Measurements from ENCODE around the gene DBNDD1.

Gene DBNDD1

GRCh38 chr16:90047714-90048346 is 28.6 kb upstream of the DBNDD1 start:
- Histone ChIP-seq H3K27ac (ENCODE audit: low read depth, low read length) (no peak overlapping the region), H3K36me3 (ENCODE audit: insufficient read depth, low read length) (peaks cover 13% of the 10 kb centered on the region), H3K27me3 (ENCODE audit: insufficient read depth, low read length) (no peaks in the 10 kb centered on the region), H3K9me3 (ENCODE audit: insufficient read depth, low read depth, low read length) (no peaks in the 10 kb centered on the region; the same call in 1 of the 2 replicates), H3K4me3 (ENCODE audit: low read length) (peak overlapping the region; percentile 57), H3K9ac (ENCODE audit: low read depth, low read length) (0 out of 2 replicates have a peak overlapping the region, but pooled peaks have one; percentile 45), H3K4me1 (ENCODE audit: insufficient read depth, low read length) (no peaks in the 10 kb centered on the region)
- 64% methylated on average over 19 of the region's 59 CpGs for WGBS

DNA sequence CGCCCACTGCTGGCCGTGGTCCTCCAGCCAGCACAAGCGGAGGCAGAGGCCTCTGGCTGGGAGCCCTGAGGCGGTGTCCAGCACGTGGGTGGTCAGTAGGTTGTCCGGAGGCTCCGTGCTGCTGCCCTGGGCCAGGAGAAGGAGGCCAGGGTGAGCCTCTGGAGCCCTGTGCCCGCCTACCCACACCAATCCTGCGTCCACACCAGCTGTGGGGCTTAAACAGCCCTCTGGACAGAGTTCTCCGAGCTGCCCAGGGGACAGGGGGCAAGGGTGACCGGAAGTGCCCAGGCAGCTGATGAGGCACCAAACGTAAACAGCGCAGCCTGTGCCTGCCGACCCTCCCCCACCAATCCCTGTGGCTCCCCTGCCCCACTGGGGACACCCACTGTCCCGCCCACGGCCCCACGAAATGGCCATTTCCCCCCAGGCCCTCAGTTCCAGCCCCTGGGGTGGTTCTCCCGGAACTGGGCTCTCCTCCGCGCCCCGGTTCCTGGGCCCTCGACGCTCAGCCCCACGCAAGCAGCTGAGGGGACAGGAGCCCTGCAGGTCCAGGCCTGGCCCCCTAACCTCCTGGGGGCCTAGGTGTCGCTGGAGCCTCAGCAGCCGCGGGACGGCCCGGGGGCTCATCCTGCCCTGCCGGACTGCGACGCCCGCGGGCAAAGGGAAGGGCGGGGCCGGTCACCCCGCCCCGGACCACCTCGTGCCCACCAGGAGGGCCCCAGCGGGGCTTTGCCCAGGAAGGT is 27.9 kb upstream of the DBNDD1 start:
- H3K27me3 ChIP-seq (ENCODE audit: insufficient read depth, low read length): no peaks in the 10 kb centered on the region
- H3K4me1 ChIP-seq (ENCODE audit: insufficient read depth, low read length): no peaks in the 10 kb centered on the region
- H3K27ac ChIP-seq (ENCODE audit: low read depth, low read length): peak overlapping the region; percentile 3; the same call in 1 of the 2 replicates
- no peaks in the 10 kb centered on the region; the same call in 1 of the 2 replicates for H3K9me3 ChIP-seq (ENCODE audit: insufficient read depth, low read depth, low read length)
- H3K36me3 ChIP-seq (ENCODE audit: insufficient read depth, low read length): peaks cover 19% of the 10 kb centered on the region
- WGBS: 2% methylated on average over 40 of the region's 40 CpGs
- H3K4me3 ChIP-seq (ENCODE audit: low read length): peak overlapping the region; percentile 57
- peak overlapping the region; percentile 45; the same call in 1 of the 2 replicates for H3K9ac ChIP-seq (ENCODE audit: low read depth, low read length)

- no peaks in the 10 kb centered on the region for H3K9me3 ChIP-seq (ENCODE audit: insufficient read depth, low read depth, low read length)
- H3K4me3 ChIP-seq (ENCODE audit: low read length): peak overlapping the region; percentile 57
Measured at GRCh38 chr16:90046122-90046970, 27.1 kb upstream of the DBNDD1 start.

GRCh38 chr16:90044111-90044551 is 24.9 kb upstream of the DBNDD1 start:
- Histone ChIP-seq H3K9me3 (ENCODE audit: insufficient read depth, low read depth, low read length) (no peaks in the 10 kb centered on the region), H3K27me3 (ENCODE audit: insufficient read depth, low read length) (no peaks in the 10 kb centered on the region), H3K4me1 (ENCODE audit: insufficient read depth, low read length) (no peaks in the 10 kb centered on the region), H3K36me3 (ENCODE audit: insufficient read depth, low read length) (peaks cover 29% of the 10 kb centered on the region), H3K4me3 (ENCODE audit: low read length) (no peak overlapping the region), H3K27ac (ENCODE audit: low read depth, low read length) (no peak overlapping the region), H3K9ac (ENCODE audit: low read depth, low read length) (no peak overlapping the region)
- WGBS: 93% methylated on average over 7 of the region's 7 CpGs

More at GRCh38 chr16:90046122-90046970, 27.1 kb upstream of the DBNDD1 start:
- Histone ChIP-seq H3K9ac (ENCODE audit: low read depth, low read length) (no peak overlapping the region), H3K36me3 (ENCODE audit: insufficient read depth, low read length) (peaks cover 19% of the 10 kb centered on the region), H3K4me1 (ENCODE audit: insufficient read depth, low read length) (no peaks in the 10 kb centered on the region), H3K27me3 (ENCODE audit: insufficient read depth, low read length) (no peaks in the 10 kb centered on the region), H3K27ac (ENCODE audit: low read depth, low read length) (no peak overlapping the region)
- WGBS: 57% methylated on average over 23 of the region's 23 CpGs

GRCh38 chr16:90043526-90043925 is 24.3 kb upstream of the DBNDD1 start:
- peaks cover 35% of the 10 kb centered on the region for H3K36me3 ChIP-seq (ENCODE audit: insufficient read depth, low read length)
- 95% methylated on average over 20 of the region's 20 CpGs for WGBS
- no peak overlapping the region for H3K4me3 ChIP-seq (ENCODE audit: low read length)

DNA sequence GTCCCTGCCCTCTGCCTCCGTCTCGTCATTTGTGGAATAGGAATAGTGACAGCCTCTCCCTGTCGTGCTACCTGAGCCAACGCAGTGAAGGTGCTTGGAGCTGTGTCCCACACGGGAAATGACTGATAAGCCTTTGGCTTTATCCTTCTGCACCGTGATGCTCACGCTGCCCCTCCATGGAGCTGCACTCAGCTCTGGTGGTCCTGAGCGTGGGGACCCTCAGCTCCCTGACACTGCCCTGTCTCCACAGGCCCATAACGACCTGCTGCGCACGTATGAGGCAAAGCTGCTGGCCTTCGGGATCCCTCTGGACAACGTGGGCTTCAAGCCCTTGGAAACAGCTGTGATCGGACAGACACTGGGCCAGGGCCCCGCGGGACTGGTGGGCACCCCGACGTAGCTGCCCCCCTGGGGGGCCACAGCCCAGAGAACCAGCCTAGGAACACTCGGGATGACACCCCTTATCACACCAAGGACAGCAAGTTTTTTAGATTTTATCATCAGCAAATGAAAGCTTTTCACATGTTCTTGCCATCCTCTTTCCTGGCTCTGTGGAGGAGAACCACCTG is 23.8 kb upstream of the DBNDD1 start:
- no peaks in the 10 kb centered on the region for H3K27me3 ChIP-seq (ENCODE audit: insufficient read depth, low read length)
- H3K9ac ChIP-seq (ENCODE audit: low read depth, low read length): no peak overlapping the region
- H3K9me3 ChIP-seq (ENCODE audit: insufficient read depth, low read depth, low read length): no peaks in the 10 kb centered on the region
- no peak overlapping the region for H3K27ac ChIP-seq (ENCODE audit: low read depth, low read length)
- H3K4me3 ChIP-seq (ENCODE audit: low read length): no peak overlapping the region
- H3K4me1 ChIP-seq (ENCODE audit: insufficient read depth, low read length): no peaks in the 10 kb centered on the region
- WGBS: 89% methylated on average over 19 of the region's 19 CpGs
- H3K36me3 ChIP-seq (ENCODE audit: insufficient read depth, low read length): peaks cover 40% of the 10 kb centered on the region

More at GRCh38 chr16:90043526-90043925, 24.3 kb upstream of the DBNDD1 start:
- Histone ChIP-seq H3K9ac (ENCODE audit: low read depth, low read length) (no peak overlapping the region), H3K9me3 (ENCODE audit: insufficient read depth, low read depth, low read length) (no peaks in the 10 kb centered on the region), H3K27me3 (ENCODE audit: insufficient read depth, low read length) (no peaks in the 10 kb centered on the region), H3K27ac (ENCODE audit: low read depth, low read length) (no peak overlapping the region), H3K4me1 (ENCODE audit: insufficient read depth, low read length) (no peaks in the 10 kb centered on the region)

GRCh38 chr16:90041896-90042473 is 22.7 kb upstream of the DBNDD1 start:
- H3K36me3 ChIP-seq (ENCODE audit: insufficient read depth, low read length): peaks cover 50% of the 10 kb centered on the region
- H3K9ac ChIP-seq (ENCODE audit: low read depth, low read length): no peak overlapping the region
- no peak overlapping the region for H3K27ac ChIP-seq (ENCODE audit: low read depth, low read length)
- no peaks in the 10 kb centered on the region for H3K4me1 ChIP-seq (ENCODE audit: insufficient read depth, low read length)
- H3K27me3 ChIP-seq (ENCODE audit: insufficient read depth, low read length): no peaks in the 10 kb centered on the region
- H3K4me3 ChIP-seq (ENCODE audit: low read length): no peak overlapping the region
- no peaks in the 10 kb centered on the region for H3K9me3 ChIP-seq (ENCODE audit: insufficient read depth, low read depth, low read length)
- WGBS: 88% methylated on average over 16 of the region's 16 CpGs

DNA sequence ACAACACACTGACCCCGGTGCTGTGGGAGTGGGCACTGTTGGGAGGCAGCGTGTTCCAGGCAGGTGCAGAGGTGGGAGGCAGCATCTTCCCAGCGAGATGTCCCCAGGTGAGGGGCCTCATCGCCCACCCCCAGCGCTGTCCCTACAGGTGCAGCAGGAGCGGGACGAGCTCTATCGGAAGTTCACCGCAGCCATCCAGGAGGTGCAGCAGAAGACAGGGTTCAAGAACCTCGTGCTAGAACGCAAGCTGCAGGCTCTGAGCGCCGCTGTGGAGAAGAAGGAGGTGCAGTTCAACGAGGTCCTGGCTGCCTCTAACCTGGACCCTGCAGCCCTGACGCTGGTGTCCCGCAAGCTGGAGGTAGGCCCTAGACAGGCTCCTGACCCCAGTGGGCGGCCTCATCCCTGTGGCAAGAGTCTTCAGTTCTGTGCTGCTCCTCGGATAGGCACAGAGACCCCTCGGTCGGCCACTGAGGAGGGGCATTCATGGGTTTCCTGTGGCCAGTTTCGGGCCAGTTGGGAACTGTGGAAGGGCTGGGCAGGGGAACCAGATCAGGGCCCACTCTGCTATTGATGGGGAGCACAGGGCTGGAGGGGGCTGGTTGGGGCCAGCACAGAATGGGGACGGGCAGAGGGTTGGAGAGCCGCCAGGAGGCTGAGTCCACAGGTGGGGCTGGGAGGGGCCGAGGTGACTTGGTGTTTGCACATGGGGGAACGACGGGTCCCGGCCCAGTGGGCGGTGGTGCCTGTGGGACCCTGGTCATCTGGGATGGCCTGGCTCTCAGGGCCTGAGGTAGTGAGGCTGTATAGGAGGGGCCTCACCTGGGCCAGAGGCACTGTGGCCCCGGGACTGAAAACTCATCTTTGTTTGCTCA is 21.1 kb upstream of the DBNDD1 start:
- 95% methylated on average over 29 of the region's 29 CpGs for WGBS
- Histone ChIP-seq H3K27ac (ENCODE audit: low read depth, low read length) (no peak overlapping the region), H3K36me3 (ENCODE audit: insufficient read depth, low read length) (peaks cover 66% of the 10 kb centered on the region), H3K9me3 (ENCODE audit: insufficient read depth, low read depth, low read length) (no peaks in the 10 kb centered on the region), H3K9ac (ENCODE audit: low read depth, low read length) (no peak overlapping the region), H3K4me3 (ENCODE audit: low read length) (no peak overlapping the region), H3K4me1 (ENCODE audit: insufficient read depth, low read length) (no peaks in the 10 kb centered on the region), H3K27me3 (ENCODE audit: insufficient read depth, low read length) (no peaks in the 10 kb centered on the region)

DNA sequence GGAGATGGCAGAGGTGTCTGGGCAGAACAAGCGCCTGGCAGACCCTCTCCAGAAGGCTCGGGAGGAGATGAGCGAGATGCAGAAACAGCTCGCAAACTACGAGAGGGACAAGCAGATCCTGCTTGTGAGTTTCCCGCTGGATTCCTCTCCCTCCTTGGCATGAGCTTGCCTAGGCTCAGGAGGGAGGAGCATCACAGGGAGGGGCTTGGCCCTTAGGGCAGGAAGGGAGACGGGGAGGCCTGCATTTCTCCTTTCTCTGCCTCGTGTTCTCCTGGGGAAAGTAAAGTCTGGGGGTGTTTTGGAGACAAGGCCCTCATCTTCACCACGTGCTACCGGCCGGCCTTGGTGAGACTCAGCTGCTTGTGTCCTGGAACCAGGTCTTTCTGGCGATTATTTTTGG is 18.0 kb upstream of the DBNDD1 start:
- H3K4me3 ChIP-seq (ENCODE audit: low read length): no peak overlapping the region
- no peaks in the 10 kb centered on the region for H3K27me3 ChIP-seq (ENCODE audit: insufficient read depth, low read length)
- 91% methylated on average over 12 of the region's 12 CpGs for WGBS
- H3K27ac ChIP-seq (ENCODE audit: low read depth, low read length): no peak overlapping the region
- H3K9ac ChIP-seq (ENCODE audit: low read depth, low read length): no peak overlapping the region
- no peaks in the 10 kb centered on the region for H3K4me1 ChIP-seq (ENCODE audit: insufficient read depth, low read length)
- H3K36me3 ChIP-seq (ENCODE audit: insufficient read depth, low read length): peaks cover 71% of the 10 kb centered on the region
- no peaks in the 10 kb centered on the region for H3K9me3 ChIP-seq (ENCODE audit: insufficient read depth, low read depth, low read length)

DNA sequence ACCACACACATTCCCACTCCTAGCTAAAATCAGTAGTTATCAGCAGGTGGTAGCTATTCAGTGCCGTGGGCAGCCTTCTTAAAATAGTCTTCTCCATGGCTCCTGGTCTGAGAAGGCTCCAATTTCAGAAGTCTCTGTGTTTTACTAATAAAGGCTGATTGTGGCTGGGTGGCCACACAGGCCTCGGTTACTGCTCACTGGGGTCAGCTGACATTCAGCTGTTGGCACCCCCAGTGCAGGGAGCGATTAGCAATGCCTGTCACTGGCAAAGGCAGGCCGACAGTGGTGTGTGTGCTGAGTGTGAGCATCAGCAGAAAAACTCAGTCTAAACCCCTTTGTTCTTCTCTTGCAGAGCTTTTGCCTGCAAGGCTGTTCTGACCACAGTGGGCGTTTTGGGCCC is 16.6 kb upstream of the DBNDD1 start:
- H3K9ac ChIP-seq (ENCODE audit: low read depth, low read length): no peak overlapping the region

More for the DNA sequence above, 16.6 kb upstream of the DBNDD1 start:
- no peaks in the 10 kb centered on the region for H3K27me3 ChIP-seq (ENCODE audit: insufficient read depth, low read length)
- H3K27ac ChIP-seq (ENCODE audit: low read depth, low read length): no peak overlapping the region
- H3K4me1 ChIP-seq (ENCODE audit: insufficient read depth, low read length): no peaks in the 10 kb centered on the region
- H3K9me3 ChIP-seq (ENCODE audit: insufficient read depth, low read depth, low read length): no peaks in the 10 kb centered on the region
- no peak overlapping the region for H3K4me3 ChIP-seq (ENCODE audit: low read length)
- peaks cover 85% of the 10 kb centered on the region for H3K36me3 ChIP-seq (ENCODE audit: insufficient read depth, low read length)
- 84% methylated on average over 5 of the region's 5 CpGs for WGBS

Measured in HUES64 (cell line).